HS-5 (cell line): Measurements from ENCODE around the gene BICDL1.
"Not testable (repeated sequence)": the region's sequence is repeated elsewhere in the genome, so short reads cannot be mapped to it uniquely, and the experiment has no call there.

Experiments
- DNase-seq: peaks from one replicate; pipeline ENCODE4 v3.0.0-alpha.2; 2012; ENCODE audit warnings: low read depth

BICDL1 gene

GRCh38 chr12:119988472-119989360 is at the start of gene BICDL1:
BICDL1 (plus strand) TSS chr12:119989236; CDS start chr12:119989869, 633 bp downstream.
- peak; percentile 71 for DNase-seq

GRCh38 chr12:119940897-119941296 is 48.1 kb upstream of the BICDL1 start:
- peak; percentile 87 for DNase-seq

- DNase-seq = no peak
These were observed 46.6 kb upstream of the BICDL1 start for GRCh38 chr12:119942386-119942785.

GRCh38 chr12:119946213-119946612 is 42.8 kb upstream of the BICDL1 start:
- no peak for DNase-seq

GRCh38 chr12:119949145-119949544 is 39.9 kb upstream of the BICDL1 start:
- DNase-seq = no peak

GRCh38 chr12:119949594-119949993 is 39.4 kb upstream of the BICDL1 start:
- DNase-seq = no peak

GRCh38 chr12:119956047-119956446 is 33.0 kb upstream of the BICDL1 start:
- DNase-seq = no peak

GRCh38 chr12:119957135-119957534 is 31.9 kb upstream of the BICDL1 start:
- DNase-seq = no peak

GRCh38 chr12:119959435-119959834 is 29.6 kb upstream of the BICDL1 start:
- DNase-seq = no peak

GRCh38 chr12:119964123-119964522 is 24.9 kb upstream of the BICDL1 start:
- no peak for DNase-seq

GRCh38 chr12:119964929-119965328 is 24.1 kb upstream of the BICDL1 start:
- no peak for DNase-seq

GRCh38 chr12:119980242-119980641 is 8.8 kb upstream of the BICDL1 start:
- DNase-seq = no peak

- DNase-seq = not testable (repeated sequence)
These were observed 8.3 kb upstream of the BICDL1 start for GRCh38 chr12:119980702-119981101.

GRCh38 chr12:119989361-119989730 is 310 bp downstream of the BICDL1 start:
- DNase-seq = no peak

- DNase-seq = no peak
These were observed 820 bp downstream of the BICDL1 start for GRCh38 chr12:119989731-119990381.

GRCh38 chr12:119990382-119990874 is 1.4 kb downstream of the BICDL1 start:
- DNase-seq = no peak

GRCh38 chr12:119992129-119992705 is 3.2 kb downstream of the BICDL1 start:
- no peak for DNase-seq

GRCh38 chr12:119994892-119995658 is 6.0 kb downstream of the BICDL1 start:
- DNase-seq = no peak

GRCh38 chr12:119996417-119996816 is 7.4 kb downstream of the BICDL1 start:
- DNase-seq = no peak

GRCh38 chr12:119998471-119999245 is 9.6 kb downstream of the BICDL1 start:
- no peak for DNase-seq

GRCh38 chr12:120000556-120000955 is 11.5 kb downstream of the BICDL1 start:
- DNase-seq = no peak
